AG04450 (cell line): ENCODE measurements around the gene GABRB3. TPM values are rescaled to one million over a fixed set of nuclear protein-coding genes. Genes with fewer than 3 reads are reported as not detected.
"Not testable (repeated sequence)": the region's sequence is repeated elsewhere in the genome, so short reads cannot be mapped to it uniquely, and the experiment has no call there.

ENCODE experiments used
- CTCF ChIA-PET: fragments of 300-600, 350-600 bp; formaldehyde crosslinking; extraction: SDS; loops from one replicate; lab custom pipeline; 2022; ENCODE audit warnings: antibody characterized with exemption, inconsistent platforms; lab: Charles Lee
- POLR2A ChIA-PET: fragments of 350-600 bp; formaldehyde crosslinking; extraction: SDS; loops from one replicate; lab custom pipeline; 2021; ENCODE audit warnings: antibody characterized with exemption, inconsistent platforms; lab: Yijun Ruan, JAX
- DNase-seq: peaks from one replicate; pipeline ENCODE4 v3.0.0-alpha.2; 2011; ENCODE audit warnings: low read depth, low spot score
- H3K27ac ChIP-seq: one replicate; pipeline ENCODE4 v1.5.1; 2012; ENCODE audit warnings: low read depth, low read length, control low read depth
- H3K27me3 ChIP-seq: one replicate; pipeline ENCODE4 v1.6.0; 2012; ENCODE audit warnings: low read length; ENCODE audit not compliant: control insufficient read depth, insufficient read depth
- H3K4me3 ChIP-seq: 2 replicates; pipeline ENCODE4 v1.5.1; 2011; ENCODE audit warnings: mild to moderate bottlenecking, low read depth, low read length, control low read depth
- H3K9me3 ChIP-seq: 2 replicates; pipeline ENCODE4 v1.5.1; 2012; ENCODE audit warnings: low read length; ENCODE audit not compliant: control insufficient read depth, insufficient read depth
- CTCF ChIP-seq: IDR thresholded peaks from 2 replicates; pipeline ENCODE4 v1.5.1; 2011; ENCODE audit warnings: low read depth, low read length, control low read depth, inconsistent platforms
- polyA plus RNA-seq: library from polyadenylated mRNA; depleted of rRNA; stranded (reverse); fragments of >200 nt; gene quantifications from 2 replicates; pipeline ENCODE4 v1.2.3, GENCODE V29; 2011

GABRB3 gene
- polyA plus RNA-seq, 1 experiment: 0.63 TPM

GRCh38 chr15:26724381-26725150 lies 48.3 kb downstream of the GABRB3 start:
- Histone ChIP-seq H3K27me3 (no peaks in the 10 kb centered on the region), H3K4me3 (no peak overlapping the region), H3K9me3 (peaks cover 20% of the 10 kb centered on the region), H3K27ac (no peak overlapping the region)
- TF ChIP-seq CTCF: no peak
- CTCF ChIA-PET: no interaction called here
- DNase-seq: no peak
- POLR2A ChIA-PET: no interaction called here

- CTCF ChIA-PET: no interaction called here
- Histone ChIP-seq H3K9me3 (peaks cover 25% of the 10 kb centered on the region), H3K4me3 (no peak overlapping the region), H3K27me3 (no peaks in the 10 kb centered on the region), H3K27ac (no peak overlapping the region)
- DNase-seq: no peak
- no peak for TF ChIP-seq CTCF
- POLR2A ChIA-PET: no interaction called here
Measured at GRCh38 chr15:26722621-26723160, 50.2 kb downstream of the GABRB3 start.

- H3K27ac ChIP-seq: no peak overlapping the region
- no peak for TF ChIP-seq CTCF
- peaks cover 37% of the 10 kb centered on the region for H3K9me3 ChIP-seq
- ChIA-PET CTCF (no interaction called here), POLR2A (no interaction called here)
- no peaks in the 10 kb centered on the region for H3K27me3 ChIP-seq
- no peak overlapping the region for H3K4me3 ChIP-seq
- no peak for DNase-seq
Measured at GRCh38 chr15:26721232-26721967, 51.5 kb downstream of the GABRB3 start.

GRCh38 chr15:26720546-26720945 lies 52.3 kb downstream of the GABRB3 start:
- H3K27ac ChIP-seq: no peak overlapping the region
- ChIA-PET CTCF (no interaction called here), POLR2A (no interaction called here)
- TF ChIP-seq CTCF: no peak
- peaks cover 37% of the 10 kb centered on the region for H3K9me3 ChIP-seq
- H3K4me3 ChIP-seq: no peak overlapping the region
- no peaks in the 10 kb centered on the region for H3K27me3 ChIP-seq
- DNase-seq: no peak

GRCh38 chr15:26719866-26720265 lies 53.0 kb downstream of the GABRB3 start:
- H3K4me3 ChIP-seq, H3K27ac ChIP-seq, CTCF ChIA-PET, POLR2A ChIA-PET, H3K27me3 ChIP-seq, DNase-seq: not testable (repeated sequence)
- peaks cover 40% of the 10 kb centered on the region for H3K9me3 ChIP-seq
